ENCODE results near the gene EML6. TPM values are rescaled to one million over a fixed set of nuclear protein-coding genes. Genes with fewer than 3 reads are reported as not detected.

Gene EML6
- total and polyA plus RNA-seq, 2 of the 13 experiments (the other 11 are each of a cell fraction or from before 2014, with no cell fraction given), result 17.2 to 32.4 TPM

DNA sequence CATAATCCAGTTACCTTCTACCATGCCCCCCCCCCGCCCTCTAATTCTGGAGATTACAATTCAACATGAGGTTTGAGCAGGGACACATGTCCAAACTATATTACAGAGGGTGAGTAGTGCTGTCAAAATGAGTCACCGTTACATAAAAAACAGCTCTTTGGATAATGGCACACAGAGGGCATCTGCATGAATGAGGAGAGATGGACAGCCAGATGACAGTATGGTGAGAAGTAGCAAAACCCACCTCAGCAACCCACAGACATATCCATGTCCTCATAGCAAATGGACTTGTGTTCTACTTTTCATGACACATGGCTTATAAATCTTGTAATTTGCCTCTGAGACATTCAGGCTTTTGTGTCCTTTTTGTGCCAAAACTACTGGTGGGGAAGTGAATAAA is 132.0 kb downstream of the EML6 start:
- no peaks in the 10 kb centered on the region for H4K20me1 ChIP-seq (ENCODE audit: insufficient read depth, low read length)
- FAIRE-seq (no peak), DNase-seq (ENCODE audit: low spot score) (no peak), ATAC-seq (no peak)
- no peak overlapping the region for H3K4me2 ChIP-seq (ENCODE audit: low read depth, low read length)
- 96% methylated on average over 2 of the region's 2 CpGs for WGBS (ENCODE audit: low lambda C conversion rate)
- H3K27me3 ChIP-seq (ENCODE audit: control insufficient read depth in 1 of 2, insufficient read depth in 2 of 2, low read length in 2 of 2), result no peaks in the 10 kb centered on the region
- CTCF ChIA-PET (ENCODE audit: low intra/inter-chr PET ratio, low total read pairs), result no interaction called here
- no peak for TF ChIP-seq AGO1 (IDR thresholded peaks at IDR 0.05; ENCODE audit: low read depth, low read length, poor library complexity, severe bottlenecking)
- TF ChIP-seq, protein P1, sequence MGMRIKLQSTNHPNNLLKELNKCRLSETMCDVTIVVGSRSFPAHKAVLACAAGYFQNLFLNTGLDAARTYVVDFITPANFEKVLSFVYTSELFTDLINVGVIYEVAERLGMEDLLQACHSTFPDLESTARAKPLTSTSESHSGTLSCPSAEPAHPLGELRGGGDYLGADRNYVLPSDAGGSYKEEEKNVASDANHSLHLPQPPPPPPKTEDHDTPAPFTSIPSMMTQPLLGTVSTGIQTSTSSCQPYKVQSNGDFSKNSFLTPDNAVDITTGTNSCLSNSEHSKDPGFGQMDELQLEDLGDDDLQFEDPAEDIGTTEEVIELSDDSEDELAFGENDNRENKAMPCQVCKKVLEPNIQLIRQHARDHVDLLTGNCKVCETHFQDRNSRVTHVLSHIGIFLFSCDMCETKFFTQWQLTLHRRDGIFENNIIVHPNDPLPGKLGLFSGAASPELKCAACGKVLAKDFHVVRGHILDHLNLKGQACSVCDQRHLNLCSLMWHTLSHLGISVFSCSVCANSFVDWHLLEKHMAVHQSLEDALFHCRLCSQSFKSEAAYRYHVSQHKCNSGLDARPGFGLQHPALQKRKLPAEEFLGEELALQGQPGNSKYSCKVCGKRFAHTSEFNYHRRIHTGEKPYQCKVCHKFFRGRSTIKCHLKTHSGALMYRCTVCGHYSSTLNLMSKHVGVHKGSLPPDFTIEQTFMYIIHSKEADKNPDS (CRISPR knock-in tag; IDR thresholded peaks at IDR 0.05), result no peak
- no peak for TF ChIP-seq ZNF207 (IDR thresholded peaks at IDR 0.05; ENCODE audit: borderline replicate concordance)
- TF ChIP-seq ZNF451 (CRISPR knock-in tag; IDR thresholded peaks at IDR 0.05), result no peak
- TF ChIP-seq ADNP (CRISPR knock-in tag; IDR thresholded peaks at IDR 0.05), result no peak
- TF ChIP-seq, protein P2, sequence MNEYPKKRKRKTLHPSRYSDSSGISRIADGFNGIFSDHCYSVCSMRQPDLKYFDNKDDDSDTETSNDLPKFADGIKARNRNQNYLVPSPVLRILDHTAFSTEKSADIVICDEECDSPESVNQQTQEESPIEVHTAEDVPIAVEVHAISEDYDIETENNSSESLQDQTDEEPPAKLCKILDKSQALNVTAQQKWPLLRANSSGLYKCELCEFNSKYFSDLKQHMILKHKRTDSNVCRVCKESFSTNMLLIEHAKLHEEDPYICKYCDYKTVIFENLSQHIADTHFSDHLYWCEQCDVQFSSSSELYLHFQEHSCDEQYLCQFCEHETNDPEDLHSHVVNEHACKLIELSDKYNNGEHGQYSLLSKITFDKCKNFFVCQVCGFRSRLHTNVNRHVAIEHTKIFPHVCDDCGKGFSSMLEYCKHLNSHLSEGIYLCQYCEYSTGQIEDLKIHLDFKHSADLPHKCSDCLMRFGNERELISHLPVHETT (CRISPR knock-in tag; conservative IDR thresholded peaks at IDR 0.05), result no peak
- TF ChIP-seq FOXK2 (IDR thresholded peaks at IDR 0.05), result no peak
- TF ChIP-seq SKI (IDR thresholded peaks at IDR 0.05; ENCODE audit: partially characterized antibody), result no peak
- no peak for TF ChIP-seq ISX (CRISPR knock-in tag; conservative IDR thresholded peaks at IDR 0.05)
- TF ChIP-seq, protein P3, sequence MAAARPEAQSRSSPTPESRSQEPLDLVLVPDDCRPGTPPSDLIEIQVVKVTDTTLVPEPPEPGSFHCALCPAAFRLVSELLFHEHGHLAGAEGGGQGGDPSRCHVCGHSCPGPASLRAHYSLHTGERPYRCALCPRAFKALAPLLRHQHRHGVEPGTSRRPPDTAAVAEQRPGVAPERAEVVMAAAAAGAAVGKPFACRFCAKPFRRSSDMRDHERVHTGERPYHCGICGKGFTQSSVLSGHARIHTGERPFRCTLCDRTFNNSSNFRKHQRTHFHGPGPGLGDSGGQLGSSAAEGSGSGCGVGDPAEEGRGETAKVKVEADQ (CRISPR knock-in tag; IDR thresholded peaks at IDR 0.05; ENCODE audit: borderline replicate concordance), result no peak
- TF ChIP-seq NFIC (IDR thresholded peaks at IDR 0.05; ENCODE audit: low read length), result no peak
- H3K27ac ChIP-seq (ENCODE audit: extremely low read length, insufficient read depth, low read length), result no peak overlapping the region
- intact Hi-C loops (cut with micrococcal nuclease; ENCODE audit: unreplicated experiment) (no loop called here), in situ Hi-C loops (cut with HindIII; ENCODE audit: extremely low pct_ligation_motif_present, low pct_unique_long_range_greater_than_20kb) (no loop called here)
- H2AFZ ChIP-seq (ENCODE audit: low read length), result no peak overlapping the region
- H3K79me2 ChIP-seq (ENCODE audit: insufficient read depth, low read length), result no peaks in the 10 kb centered on the region
- no TSS peak for BruUV-seq (replicated peaks)
- H3K4me1 ChIP-seq (ENCODE audit: insufficient read depth, low read length), result peaks cover 32% of the 10 kb centered on the region
- no peak overlapping the region for H3K4me3 ChIP-seq (replicated peaks in 1 of 3; ENCODE audit: insufficient read depth in 1 of 3, low read depth in 2 of 3, low read length in 3 of 3)
- H3K36me3 ChIP-seq (replicated peaks in 1 of 2; ENCODE audit: control insufficient read depth in 1 of 2, insufficient read depth in 2 of 2, low read length in 2 of 2), result no peaks in the 10 kb centered on the region
- no peaks in the 10 kb centered on the region for H3K9me3 ChIP-seq (ENCODE audit: low read length)
- no peak overlapping the region for H3K9ac ChIP-seq (ENCODE audit: insufficient read depth, low read depth, low read length)
- POLR2A ChIA-PET, result no interaction called here
